ENCODE results near the gene CAPN5. TPM values are rescaled to one million over a fixed set of nuclear protein-coding genes. Genes with fewer than 3 reads are reported as not detected.

Gene CAPN5
- polyA plus RNA-seq, 3 donors = 0.28 to 0.83 (median 0.62) TPM

DNA sequence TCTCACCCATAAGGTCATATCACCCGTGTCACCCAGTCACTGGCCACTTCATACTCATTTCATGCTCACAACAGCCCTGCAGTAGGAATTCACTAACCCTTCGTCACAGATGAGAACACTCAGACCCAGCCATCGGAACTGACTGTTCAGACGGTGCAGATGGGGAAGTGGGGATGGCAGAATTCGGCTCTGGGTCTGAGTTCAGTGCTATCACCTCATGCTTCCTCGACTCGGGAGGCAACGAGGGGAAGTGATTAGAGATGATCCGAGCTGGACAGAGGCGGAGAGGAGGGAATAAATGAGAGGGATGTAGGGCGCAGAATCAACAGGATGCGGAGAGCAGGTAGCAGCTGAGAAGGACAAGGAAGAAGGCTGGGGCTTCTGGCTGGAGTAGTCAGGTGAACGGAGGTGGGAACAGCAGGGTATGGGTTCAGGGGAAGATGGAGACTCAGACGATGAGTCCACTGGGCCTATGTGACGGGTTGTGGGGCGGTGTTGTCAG is 27.9 kb upstream of the CAPN5 start:
- H3K4me3 Mint-ChIP-seq = peak overlapping the region in 1 of 2 donors; percentile 83
- no peak overlapping the region for H3K4me2 ChIP-seq (replicated peaks; ENCODE audit: extremely low read depth, low read length, poor library complexity, severe bottlenecking)
- H3K4me3 ChIP-seq (replicated peaks in 1 of 3; ENCODE audit: low read depth in 2 of 3, low read length in 3 of 3) = no peak overlapping the region
- peaks cover 0 to 2% of the 10 kb centered on the region in 2 donors for H3K36me3 Mint-ChIP-seq
- intact Hi-C loops (cut with micrococcal nuclease) = no loop called here
- H3K27ac Mint-ChIP-seq = no peak overlapping the region
- H3K27me3 ChIP-seq (ENCODE audit: control insufficient read depth in 2 of 2, insufficient read depth in 2 of 2, low read length in 2 of 2) = peaks cover 8 to 27% of the 10 kb centered on the region in 2 donors
- no peak overlapping the region for H3K9ac ChIP-seq (ENCODE audit: insufficient read depth, low read length, poor library complexity, severe bottlenecking)
- peaks cover 28 to 54% (median 44%) of the 10 kb centered on the region in 3 donors for H3K27me3 Mint-ChIP-seq (ENCODE audit: low read depth in 3 of 3)
- H3K9me3 ChIP-seq (replicated peaks in 1 of 2; ENCODE audit: control insufficient read depth in 1 of 2, insufficient read depth in 1 of 2, low read length in 2 of 2) = peaks cover 0 to 4% of the 10 kb centered on the region in 2 donors
- no peaks in the 10 kb centered on the region for H3K79me2 ChIP-seq (ENCODE audit: insufficient read depth, low read length)
- H2AFZ ChIP-seq (ENCODE audit: insufficient read depth, low read depth, low read length, poor library complexity, severe bottlenecking) = no peak overlapping the region
- no peak for DNase-seq
- WGBS (ENCODE audit: insufficient coverage) = 78% methylated on average over 14 of the region's 16 CpGs
- no peak overlapping the region for H3K27ac ChIP-seq (ENCODE audit: low read depth in 1 of 2, low read length in 2 of 2)
- H3K4me1 Mint-ChIP-seq = peaks cover 31% of the 10 kb centered on the region
- H3K9me3 Mint-ChIP-seq = peaks cover 0 to 13% (median 4%) of the 10 kb centered on the region in 7 donors
- H3K36me3 ChIP-seq (replicated peaks in 1 of 2; ENCODE audit: control insufficient read depth in 1 of 2, insufficient read depth in 2 of 2, low read length in 2 of 2) = no peaks in the 10 kb centered on the region
- H4K20me1 ChIP-seq (ENCODE audit: insufficient read depth, low read length) = no peaks in the 10 kb centered on the region
- H3K4me1 ChIP-seq (ENCODE audit: control insufficient read depth in 1 of 2, insufficient read depth in 2 of 2, low read length in 2 of 2) = peaks cover 15 to 28% of the 10 kb centered on the region in 2 donors
- TF ChIP-seq, protein P1, sequence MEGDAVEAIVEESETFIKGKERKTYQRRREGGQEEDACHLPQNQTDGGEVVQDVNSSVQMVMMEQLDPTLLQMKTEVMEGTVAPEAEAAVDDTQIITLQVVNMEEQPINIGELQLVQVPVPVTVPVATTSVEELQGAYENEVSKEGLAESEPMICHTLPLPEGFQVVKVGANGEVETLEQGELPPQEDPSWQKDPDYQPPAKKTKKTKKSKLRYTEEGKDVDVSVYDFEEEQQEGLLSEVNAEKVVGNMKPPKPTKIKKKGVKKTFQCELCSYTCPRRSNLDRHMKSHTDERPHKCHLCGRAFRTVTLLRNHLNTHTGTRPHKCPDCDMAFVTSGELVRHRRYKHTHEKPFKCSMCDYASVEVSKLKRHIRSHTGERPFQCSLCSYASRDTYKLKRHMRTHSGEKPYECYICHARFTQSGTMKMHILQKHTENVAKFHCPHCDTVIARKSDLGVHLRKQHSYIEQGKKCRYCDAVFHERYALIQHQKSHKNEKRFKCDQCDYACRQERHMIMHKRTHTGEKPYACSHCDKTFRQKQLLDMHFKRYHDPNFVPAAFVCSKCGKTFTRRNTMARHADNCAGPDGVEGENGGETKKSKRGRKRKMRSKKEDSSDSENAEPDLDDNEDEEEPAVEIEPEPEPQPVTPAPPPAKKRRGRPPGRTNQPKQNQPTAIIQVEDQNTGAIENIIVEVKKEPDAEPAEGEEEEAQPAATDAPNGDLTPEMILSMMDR (IDR thresholded peaks at IDR 0.05) = no peak

GRCh38 chr11:77039491-77040400 is 27.0 kb upstream of the CAPN5 start:
- Histone ChIP-seq H2AFZ (ENCODE audit: insufficient read depth, low read depth, low read length, poor library complexity, severe bottlenecking) (peak overlapping the region; percentile 61), H4K20me1 (ENCODE audit: insufficient read depth, low read length) (no peaks in the 10 kb centered on the region), H3K9me3 (replicated peaks in 1 of 2; ENCODE audit: control insufficient read depth in 1 of 2, insufficient read depth in 1 of 2, low read length in 2 of 2) (peaks cover 0 to 4% of the 10 kb centered on the region in 2 donors), H3K4me3 (replicated peaks in 1 of 3; ENCODE audit: low read depth in 2 of 3, low read length in 3 of 3) (peak overlapping the region in 1 of 3 experiments; percentile 59), H3K27me3 (ENCODE audit: control insufficient read depth in 2 of 2, insufficient read depth in 2 of 2, low read length in 2 of 2) (peaks cover 8 to 33% of the 10 kb centered on the region in 2 donors), H3K9ac (ENCODE audit: insufficient read depth, low read length, poor library complexity, severe bottlenecking) (no peak overlapping the region), H3K4me2 (replicated peaks; ENCODE audit: extremely low read depth, low read length, poor library complexity, severe bottlenecking) (peak overlapping the region; percentile 65), H3K27ac (ENCODE audit: low read depth in 1 of 2, low read length in 2 of 2) (no peak overlapping the region), H3K36me3 (replicated peaks in 1 of 2; ENCODE audit: control insufficient read depth in 1 of 2, insufficient read depth in 2 of 2, low read length in 2 of 2) (no peaks in the 10 kb centered on the region), H3K79me2 (ENCODE audit: insufficient read depth, low read length) (no peaks in the 10 kb centered on the region), H3K4me1 (ENCODE audit: control insufficient read depth in 1 of 2, insufficient read depth in 2 of 2, low read length in 2 of 2) (peaks cover 15 to 28% of the 10 kb centered on the region in 2 donors)
- intact Hi-C loops (cut with micrococcal nuclease) = no loop called here
- peak in 1 of 3 donors; percentile 7 for DNase-seq
- peak overlapping the region in 1 of 7 donors; percentile 24 for H3K27ac Mint-ChIP-seq
- TF ChIP-seq, protein P1 (IDR thresholded peaks at IDR 0.05) = peak; percentile 37
- H3K36me3 Mint-ChIP-seq = peaks cover 0 to 2% of the 10 kb centered on the region in 2 donors
- peak overlapping the region; percentile 52 to 83 for H3K4me3 Mint-ChIP-seq
- H3K27me3 Mint-ChIP-seq (ENCODE audit: low read depth in 3 of 3) = peaks cover 29 to 53% (median 49%) of the 10 kb centered on the region in 3 donors
- 18% methylated on average over 107 of the region's 109 CpGs for WGBS (ENCODE audit: insufficient coverage)
- H3K9me3 Mint-ChIP-seq = peaks cover 0 to 13% (median 4%) of the 10 kb centered on the region in 7 donors
- peaks cover 26% of the 10 kb centered on the region for H3K4me1 Mint-ChIP-seq
